Heart left ventricle (tissue), 13 donors: ENCODE results near the gene BAIAP2L1.

Source experiments
- CTCF ChIP-seq, 12 donors: fragments of 200-600 bp; sonication (generic) in 4 of 12; IDR thresholded peaks; one replicate each; pipeline versions ENCODE4 v1.5.0 to v1.8.0; 2018 to 2022; ENCODE audit warnings: antibody characterized with exemption in 12 of 12, mild to moderate bottlenecking in 5 of 12
- POLR2A ChIP-seq, 2 donors: fragments of 450-650 bp; IDR thresholded peaks; one replicate each; pipeline ENCODE4 v1.6.1; 2017; ENCODE audit warnings: antibody characterized with exemption in 2 of 2, mild to moderate bottlenecking in 2 of 2, moderate library complexity in 2 of 2
- donor health status: ischemic (EF 13 %, LVEDD 7.1; RV severe dilation, severe dysfunction).
- donor health status: DM: no; HTN: yes; CAD: no.
- donor health status: DM: no; HTN: no; CAD: no.
- donor health status: ischemic (EF 25% LVEDD 6.9; RV normal size, moderate dysfunction).
- donor health status: ischemic (EF 25% LVEDD 5.7; RV mildly dilated, moderate dysfunction).
- donor health status: ischemic (EF 35%, LVEDD 5.7; RV mildly dilated, moderate dysfunction).
- donor health status: nonischemic (EF 11% LVEDD 7.7; RV severe dilation, severe dysfunction).
- donor health status: DM: yes; HTN: yes; CAD: no.
- donor health status: PGD.
- donor health status: ischemic (EF 29% LVEDD 5.4; RV normal size, mild dysfunction).
- donor health status: nonischemic (EF 23%, LVEDD 6.1; RV moderate dilation, normal function).

- TF ChIP-seq POLR2A (IDR thresholded peaks at IDR 0.05) (no peak), CTCF (IDR thresholded peaks at IDR 0.05) (no peak)
These were observed 135.0 kb downstream of the BAIAP2L1 start for GRCh38 chr7:98265841-98266271.
